Karpas-422 (cell line): ENCODE data around the gene CFAP20. TPM values are rescaled to one million over a fixed set of nuclear protein-coding genes. Genes with fewer than 3 reads are reported as not detected.

Experiments used
- DNase-seq: peaks from one replicate; pipeline ENCODE4 v3.0.0-alpha.2; 2015
- H2AFZ ChIP-seq: fragments of 200-600 bp; sonication (generic); 2 replicates; pipeline ENCODE4 v1.6.1; 2014; ENCODE audit warnings: antibody characterized with exemption, low read length, mixed read lengths
- H3K27ac ChIP-seq: fragments of 200-600 bp; sonication (generic); 2 replicates; pipeline ENCODE4 v1.5.1; 2014; ENCODE audit warnings: mild to moderate bottlenecking, low read length, moderate library complexity
- H3K27me3 ChIP-seq: fragments of 200-600 bp; sonication (generic); 2 replicates; pipeline ENCODE4 v1.6.1; 2014; ENCODE audit warnings: low read length, mixed read lengths
- H3K36me3 ChIP-seq: fragments of 200-600 bp; sonication (generic); 2 replicates; pipeline ENCODE4 v1.6.1; 2014; ENCODE audit warnings: low read length, mixed read lengths; ENCODE audit not compliant: insufficient read depth
- H3K4me1 ChIP-seq: fragments of 200-600 bp; sonication (generic); 2 replicates; pipeline ENCODE4 v1.6.1; 2014; ENCODE audit warnings: mild to moderate bottlenecking, low read length, mixed read lengths
- H3K4me2 ChIP-seq: fragments of 200-600 bp; sonication (generic); 2 replicates; pipeline ENCODE4 v1.6.1; 2014; ENCODE audit warnings: low read length, low read depth, mild to moderate bottlenecking; ENCODE audit not compliant: poor library complexity, severe bottlenecking
- H3K4me3 ChIP-seq: fragments of 200-600 bp; sonication (generic); 2 replicates; pipeline ENCODE4 v1.5.1; 2014; ENCODE audit warnings: mild to moderate bottlenecking, antibody characterized with exemption, low read length, mixed read lengths
- H3K79me2 ChIP-seq: fragments of 200-600 bp; sonication (generic); 2 replicates; pipeline ENCODE4 v1.6.1; 2014; ENCODE audit warnings: mild to moderate bottlenecking, low read length, mixed read lengths
- H3K9ac ChIP-seq: fragments of 200-600 bp; sonication (generic); 2 replicates; pipeline ENCODE4 v1.6.0; 2014; ENCODE audit warnings: low read length
- H3K9me2 ChIP-seq: fragments of 200-600 bp; sonication (generic), shearing (Covaris generic); replicated peaks from 2 replicates; pipeline ENCODE4 v1.6.0; 2014; ENCODE audit warnings: mild to moderate bottlenecking, low read length, moderate library complexity; ENCODE audit not compliant: insufficient read depth
- H3K9me3 ChIP-seq: fragments of 300-700, 200-600 bp; sonication (generic); 2 replicates; pipeline ENCODE4 v1.6.1; 2014; ENCODE audit warnings: low read length, mixed read lengths
- H4K20me1 ChIP-seq: fragments of 200-600 bp; sonication (generic); 2 replicates; pipeline ENCODE4 v1.6.1; 2014; ENCODE audit warnings: mild to moderate bottlenecking, antibody characterized with exemption, low read length, low read depth; ENCODE audit not compliant: insufficient read depth
- total RNA-seq: library from RNA; depleted of rRNA; stranded (reverse); fragments of >200 nt; shearing (Covaris generic); gene quantifications from 2 replicates; pipeline ENCODE4 v1.2.3, GENCODE V29; 2014; ENCODE audit warnings: low replicate concordance; rRNA removed

CFAP20 gene
- total RNA-seq = 50.6 and 60.5 TPM in 2 replicates

- peak; percentile 99 for DNase-seq
- H3K27me3 ChIP-seq = no peaks in the 10 kb centered on the region
- H3K9ac ChIP-seq = peak within 1 kb of the TSS; percentile 99
- H3K27ac ChIP-seq = peak within 1 kb of the TSS; percentile 85
- no peaks in the 10 kb centered on the region for H3K36me3 ChIP-seq
- H3K4me1 ChIP-seq = peaks cover 43% of the 10 kb centered on the region
- peaks cover 48% of the 10 kb centered on the region for H3K79me2 ChIP-seq
- H4K20me1 ChIP-seq = peaks cover 30% of the 10 kb centered on the region
- peak within 1 kb of the TSS; percentile 92 for H2AFZ ChIP-seq
- H3K9me3 ChIP-seq = no peaks in the 10 kb centered on the region
- H3K4me3 ChIP-seq = peak within 1 kb of the TSS; percentile 97
- H3K9me2 ChIP-seq = no peaks in the 10 kb centered on the region
- peak within 1 kb of the TSS; percentile 95 for H3K4me2 ChIP-seq
These were observed at the start of gene CFAP20 for GRCh38 chr16:58129097-58129936. CFAP20 (minus strand) TSS chr16:58129381; CDS start chr16:58129115, 266 bp downstream.

- Histone ChIP-seq H3K9ac (no peak overlapping the region), H3K9me3 (no peaks in the 10 kb centered on the region), H3K4me3 (no peak overlapping the region), H2AFZ (no peak overlapping the region), H3K27me3 (no peaks in the 10 kb centered on the region), H3K27ac (no peak overlapping the region), H3K36me3 (peaks cover 40% of the 10 kb centered on the region), H3K4me1 (no peaks in the 10 kb centered on the region), H3K4me2 (no peak overlapping the region), H4K20me1 (0 out of 2 replicates have a peak, but pooled peaks cover 3% of the 10 kb centered on the region), H3K9me2 (no peaks in the 10 kb centered on the region), H3K79me2 (peaks cover 84% of the 10 kb centered on the region)
- no peak for DNase-seq
These were observed 48.2 kb upstream of the CFAP20 start for GRCh38 chr16:58177353-58177710.

- no peak overlapping the region for H2AFZ ChIP-seq
- H3K9me3 ChIP-seq = no peaks in the 10 kb centered on the region
- H3K4me3 ChIP-seq = no peak overlapping the region
- H3K4me1 ChIP-seq = no peaks in the 10 kb centered on the region
- no peaks in the 10 kb centered on the region for H3K27me3 ChIP-seq
- DNase-seq = no peak
- H3K36me3 ChIP-seq = peaks cover 37% of the 10 kb centered on the region
- no peak overlapping the region for H3K9ac ChIP-seq
- H3K27ac ChIP-seq = no peak overlapping the region
- H3K79me2 ChIP-seq = peaks cover 84% of the 10 kb centered on the region
- H3K4me2 ChIP-seq = no peak overlapping the region
- H4K20me1 ChIP-seq = 0 out of 2 replicates have a peak, but pooled peaks cover 3% of the 10 kb centered on the region
- H3K9me2 ChIP-seq = no peaks in the 10 kb centered on the region
These were observed 47.6 kb upstream of the CFAP20 start for GRCh38 chr16:58176608-58177352.

- Histone ChIP-seq H3K4me1 (no peaks in the 10 kb centered on the region), H4K20me1 (no peaks in the 10 kb centered on the region), H3K27ac (no peak overlapping the region), H3K4me2 (no peak overlapping the region), H3K4me3 (no peak overlapping the region), H3K9me2 (no peaks in the 10 kb centered on the region), H3K36me3 (peaks cover 45% of the 10 kb centered on the region; the same call in 1 of the 2 replicates), H3K9me3 (no peaks in the 10 kb centered on the region), H3K27me3 (no peaks in the 10 kb centered on the region), H3K9ac (no peak overlapping the region), H2AFZ (no peak overlapping the region), H3K79me2 (peaks cover 25% of the 10 kb centered on the region)
- DNase-seq = no peak
These were observed 41.0 kb upstream of the CFAP20 start for GRCh38 chr16:58170223-58170622.

GRCh38 chr16:58160855-58161254 lies 31.7 kb upstream of the CFAP20 start:
- Histone ChIP-seq H3K4me3 (no peak overlapping the region), H3K36me3 (peaks cover 36% of the 10 kb centered on the region)

GRCh38 chr16:58158725-58159124 lies 29.5 kb upstream of the CFAP20 start:
- no peak overlapping the region for H3K27ac ChIP-seq
- no peak overlapping the region for H3K4me2 ChIP-seq
- H3K36me3 ChIP-seq = peaks cover 22% of the 10 kb centered on the region
- H3K27me3 ChIP-seq = no peaks in the 10 kb centered on the region
- no peak overlapping the region for H3K9ac ChIP-seq
- H2AFZ ChIP-seq = no peak overlapping the region
- H3K79me2 ChIP-seq = no peaks in the 10 kb centered on the region
- no peaks in the 10 kb centered on the region for H3K9me3 ChIP-seq
- no peaks in the 10 kb centered on the region for H4K20me1 ChIP-seq
- H3K9me2 ChIP-seq = no peaks in the 10 kb centered on the region
- DNase-seq = no peak
- no peak overlapping the region for H3K4me3 ChIP-seq
- H3K4me1 ChIP-seq = no peaks in the 10 kb centered on the region

More at GRCh38 chr16:58160855-58161254, 31.7 kb upstream of the CFAP20 start:
- no peak for DNase-seq
- H3K9me3 ChIP-seq = no peaks in the 10 kb centered on the region
- H3K9ac ChIP-seq = no peak overlapping the region
- H4K20me1 ChIP-seq = no peaks in the 10 kb centered on the region
- H3K4me1 ChIP-seq = no peaks in the 10 kb centered on the region
- no peaks in the 10 kb centered on the region for H3K79me2 ChIP-seq
- H2AFZ ChIP-seq = no peak overlapping the region
- H3K9me2 ChIP-seq = no peaks in the 10 kb centered on the region
- no peak overlapping the region for H3K4me2 ChIP-seq
- H3K27me3 ChIP-seq = no peaks in the 10 kb centered on the region
- no peak overlapping the region for H3K27ac ChIP-seq

- no peaks in the 10 kb centered on the region for H3K9me3 ChIP-seq
- no peak overlapping the region for H3K27ac ChIP-seq
- no peaks in the 10 kb centered on the region for H3K4me1 ChIP-seq
- H3K4me2 ChIP-seq = no peak overlapping the region
- H3K36me3 ChIP-seq = peaks cover 15% of the 10 kb centered on the region
- no peak overlapping the region for H3K9ac ChIP-seq
- no peaks in the 10 kb centered on the region for H3K27me3 ChIP-seq
- no peaks in the 10 kb centered on the region for H3K79me2 ChIP-seq
- no peak overlapping the region for H2AFZ ChIP-seq
- DNase-seq = no peak
- no peak overlapping the region for H3K4me3 ChIP-seq
- H3K9me2 ChIP-seq = no peaks in the 10 kb centered on the region
- H4K20me1 ChIP-seq = no peaks in the 10 kb centered on the region
These were observed 28.9 kb upstream of the CFAP20 start for GRCh38 chr16:58157951-58158540.

- Histone ChIP-seq H3K79me2 (no peaks in the 10 kb centered on the region), H2AFZ (no peak overlapping the region), H3K36me3 (peaks cover 7% of the 10 kb centered on the region), H3K9ac (no peak overlapping the region), H3K27me3 (no peaks in the 10 kb centered on the region), H3K4me3 (no peak overlapping the region), H3K4me2 (no peak overlapping the region), H3K27ac (no peak overlapping the region), H3K9me2 (no peaks in the 10 kb centered on the region), H4K20me1 (no peaks in the 10 kb centered on the region), H3K9me3 (no peaks in the 10 kb centered on the region), H3K4me1 (no peaks in the 10 kb centered on the region)
- DNase-seq = no peak
These were observed 28.1 kb upstream of the CFAP20 start for GRCh38 chr16:58157239-58157638.
